GM23338 (cell line): ENCODE data around the gene ALDH8A1.

Experiments used
- CREB1 ChIP-seq: fragments of 250-450 bp; sonication (Bioruptor Pico); IDR thresholded peaks from 2 replicates; pipeline ENCODE4 v1.5.0; 2020; ENCODE audit warnings: low read depth, mild to moderate bottlenecking, moderate library complexity
- CTCF ChIP-seq, 2 experiments: fragments of 200-600 bp in 1 of 2; sonication (generic) in 1 of 2; conservative IDR thresholded peaks; 2 replicates each; pipeline versions ENCODE4 v1.5.1 to v1.6.1; 2016 to 2017; ENCODE audit warnings: antibody characterized with exemption in 2 of 2, low read depth in 2 of 2, mild to moderate bottlenecking in 2 of 2, moderate library complexity in 1 of 2
- ETS1 ChIP-seq: IDR thresholded peaks from 2 replicates; pipeline ENCODE4 v1.6.1; 2016; ENCODE audit warnings: antibody characterized with exemption
- EZH2 ChIP-seq: fragments of 200-600 bp; sonication (generic); IDR thresholded peaks from one replicate; pipeline ENCODE4 v1.8.0; 2017; ENCODE audit warnings: antibody characterized with exemption, mild to moderate bottlenecking, low read depth; ENCODE audit not compliant: unreplicated experiment
- EZH2phosphoT487 ChIP-seq: fragments of 200-600 bp; sonication (generic); IDR thresholded peaks from one replicate; pipeline ENCODE4 v1.8.1; 2018; ENCODE audit warnings: antibody characterized with exemption; ENCODE audit not compliant: unreplicated experiment
- JUNB ChIP-seq: IDR thresholded peaks from one replicate; pipeline ENCODE4 v1.6.1; 2016; ENCODE audit warnings: antibody characterized with exemption; ENCODE audit not compliant: unreplicated experiment
- NANOG ChIP-seq: IDR thresholded peaks from 2 replicates; pipeline ENCODE4 v1.6.1; 2016; ENCODE audit warnings: antibody characterized with exemption, borderline replicate concordance
- POLR2AphosphoS5 ChIP-seq: IDR thresholded peaks from 2 replicates; pipeline ENCODE4 v1.6.1; 2016; ENCODE audit warnings: antibody characterized with exemption, low read depth
- REST ChIP-seq: IDR thresholded peaks from one replicate; pipeline ENCODE4 v1.6.1; 2018; ENCODE audit warnings: antibody characterized with exemption; ENCODE audit not compliant: unreplicated experiment
- STAT1 ChIP-seq: IDR thresholded peaks from one replicate; pipeline ENCODE4 v1.6.1; 2016; ENCODE audit warnings: antibody characterized with exemption; ENCODE audit not compliant: unreplicated experiment
- ZNF114 ChIP-seq: fragments of 250-450 bp; sonication (Bioruptor Pico); IDR thresholded peaks from 2 replicates; pipeline ENCODE4 v1.5.0; 2020; ENCODE audit warnings: mild to moderate bottlenecking, moderate library complexity
- ZNF331 ChIP-seq: fragments of 250-450 bp; sonication (Bioruptor Pico); IDR thresholded peaks from 2 replicates; pipeline ENCODE4 v1.5.0; 2020; ENCODE audit warnings: low read depth, mild to moderate bottlenecking, moderate library complexity
- ZNF462 ChIP-seq: fragments of 250-450 bp; sonication (Bioruptor Pico); IDR thresholded peaks from 2 replicates; pipeline ENCODE4 v1.5.0; 2020; ENCODE audit warnings: mild to moderate bottlenecking, moderate library complexity

GRCh38 chr6:134950482-134950881, 581 bp upstream of the ALDH8A1 start:
- TF ChIP-seq CTCF (conservative IDR thresholded peaks at IDR 0.05; ENCODE audit: low read depth in 2 of 2) = peak in 1 of 2 experiments; percentile 33; a peak in 1 of 4 replicates
- no peak for TF ChIP-seq EZH2phosphoT487
- TF ChIP-seq EZH2 = no peak
- no peak for TF ChIP-seq CREB1 (CRISPR knock-in tag)
- no peak for TF ChIP-seq POLR2AphosphoS5
- no peak for TF ChIP-seq ETS1
- no peak for TF ChIP-seq REST
- TF ChIP-seq JUNB = no peak
- no peak for TF ChIP-seq NANOG
- TF ChIP-seq ZNF331 (CRISPR knock-in tag) = no peak
- TF ChIP-seq STAT1 = no peak
- TF ChIP-seq ZNF462 (CRISPR knock-in tag) = no peak
- no peak for TF ChIP-seq ZNF114 (CRISPR knock-in tag)
